ENCODE data around the gene CRADD.

- no peak for TF ChIP-seq REST (tag by site-specific recombination; IDR thresholded peaks at IDR 0.05)
- TF ChIP-seq, protein P1, sequence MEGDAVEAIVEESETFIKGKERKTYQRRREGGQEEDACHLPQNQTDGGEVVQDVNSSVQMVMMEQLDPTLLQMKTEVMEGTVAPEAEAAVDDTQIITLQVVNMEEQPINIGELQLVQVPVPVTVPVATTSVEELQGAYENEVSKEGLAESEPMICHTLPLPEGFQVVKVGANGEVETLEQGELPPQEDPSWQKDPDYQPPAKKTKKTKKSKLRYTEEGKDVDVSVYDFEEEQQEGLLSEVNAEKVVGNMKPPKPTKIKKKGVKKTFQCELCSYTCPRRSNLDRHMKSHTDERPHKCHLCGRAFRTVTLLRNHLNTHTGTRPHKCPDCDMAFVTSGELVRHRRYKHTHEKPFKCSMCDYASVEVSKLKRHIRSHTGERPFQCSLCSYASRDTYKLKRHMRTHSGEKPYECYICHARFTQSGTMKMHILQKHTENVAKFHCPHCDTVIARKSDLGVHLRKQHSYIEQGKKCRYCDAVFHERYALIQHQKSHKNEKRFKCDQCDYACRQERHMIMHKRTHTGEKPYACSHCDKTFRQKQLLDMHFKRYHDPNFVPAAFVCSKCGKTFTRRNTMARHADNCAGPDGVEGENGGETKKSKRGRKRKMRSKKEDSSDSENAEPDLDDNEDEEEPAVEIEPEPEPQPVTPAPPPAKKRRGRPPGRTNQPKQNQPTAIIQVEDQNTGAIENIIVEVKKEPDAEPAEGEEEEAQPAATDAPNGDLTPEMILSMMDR (tag by site-specific recombination; IDR thresholded peaks at IDR 0.05): no peak
- no peak for TF ChIP-seq KLF7 (tag by site-specific recombination; IDR thresholded peaks at IDR 0.05; ENCODE audit: borderline replicate concordance)
- TF ChIP-seq ZBTB8A (tag by site-specific recombination; IDR thresholded peaks at IDR 0.05): no peak
- TF ChIP-seq ZNF121 (tag by site-specific recombination; IDR thresholded peaks at IDR 0.05): no peak
- TF ChIP-seq ZNF155 (tag by site-specific recombination; IDR thresholded peaks at IDR 0.05): no peak
- TF ChIP-seq PRDM4 (tag by site-specific recombination; IDR thresholded peaks at IDR 0.05): no peak
- TF ChIP-seq MEIS1 (CRISPR knock-in tag; IDR thresholded peaks at IDR 0.05; ENCODE audit: borderline replicate concordance): no peak
- TF ChIP-seq, protein P2, sequence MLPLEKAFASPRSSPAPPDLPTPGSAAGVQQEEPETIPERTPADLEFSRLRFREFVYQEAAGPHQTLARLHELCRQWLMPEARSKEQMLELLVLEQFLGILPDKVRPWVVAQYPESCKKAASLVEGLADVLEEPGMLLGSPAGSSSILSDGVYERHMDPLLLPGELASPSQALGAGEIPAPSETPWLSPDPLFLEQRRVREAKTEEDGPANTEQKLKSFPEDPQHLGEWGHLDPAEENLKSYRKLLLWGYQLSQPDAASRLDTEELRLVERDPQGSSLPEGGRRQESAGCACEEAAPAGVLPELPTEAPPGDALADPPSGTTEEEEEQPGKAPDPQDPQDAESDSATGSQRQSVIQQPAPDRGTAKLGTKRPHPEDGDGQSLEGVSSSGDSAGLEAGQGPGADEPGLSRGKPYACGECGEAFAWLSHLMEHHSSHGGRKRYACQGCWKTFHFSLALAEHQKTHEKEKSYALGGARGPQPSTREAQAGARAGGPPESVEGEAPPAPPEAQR (tag by site-specific recombination; IDR thresholded peaks at IDR 0.05): no peak
- TF ChIP-seq ZBTB17 (tag by site-specific recombination; IDR thresholded peaks at IDR 0.05): no peak
- TF ChIP-seq SP7 (tag by site-specific recombination; IDR thresholded peaks at IDR 0.05): no peak
- TF ChIP-seq, protein P3, sequence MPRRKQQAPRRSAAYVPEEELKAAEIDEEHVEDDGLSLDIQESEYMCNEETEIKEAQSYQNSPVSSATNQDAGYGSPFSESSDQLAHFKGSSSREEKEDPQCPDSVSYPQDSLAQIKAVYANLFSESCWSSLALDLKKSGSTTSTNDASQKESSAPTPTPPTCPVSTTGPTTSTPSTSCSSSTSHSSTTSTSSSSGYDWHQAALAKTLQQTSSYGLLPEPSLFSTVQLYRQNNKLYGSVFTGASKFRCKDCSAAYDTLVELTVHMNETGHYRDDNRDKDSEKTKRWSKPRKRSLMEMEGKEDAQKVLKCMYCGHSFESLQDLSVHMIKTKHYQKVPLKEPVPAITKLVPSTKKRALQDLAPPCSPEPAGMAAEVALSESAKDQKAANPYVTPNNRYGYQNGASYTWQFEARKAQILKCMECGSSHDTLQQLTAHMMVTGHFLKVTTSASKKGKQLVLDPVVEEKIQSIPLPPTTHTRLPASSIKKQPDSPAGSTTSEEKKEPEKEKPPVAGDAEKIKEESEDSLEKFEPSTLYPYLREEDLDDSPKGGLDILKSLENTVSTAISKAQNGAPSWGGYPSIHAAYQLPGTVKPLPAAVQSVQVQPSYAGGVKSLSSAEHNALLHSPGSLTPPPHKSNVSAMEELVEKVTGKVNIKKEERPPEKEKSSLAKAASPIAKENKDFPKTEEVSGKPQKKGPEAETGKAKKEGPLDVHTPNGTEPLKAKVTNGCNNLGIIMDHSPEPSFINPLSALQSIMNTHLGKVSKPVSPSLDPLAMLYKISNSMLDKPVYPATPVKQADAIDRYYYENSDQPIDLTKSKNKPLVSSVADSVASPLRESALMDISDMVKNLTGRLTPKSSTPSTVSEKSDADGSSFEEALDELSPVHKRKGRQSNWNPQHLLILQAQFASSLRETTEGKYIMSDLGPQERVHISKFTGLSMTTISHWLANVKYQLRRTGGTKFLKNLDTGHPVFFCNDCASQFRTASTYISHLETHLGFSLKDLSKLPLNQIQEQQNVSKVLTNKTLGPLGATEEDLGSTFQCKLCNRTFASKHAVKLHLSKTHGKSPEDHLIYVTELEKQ (tag by site-specific recombination; IDR thresholded peaks at IDR 0.05; ENCODE audit: borderline replicate concordance): no peak
- TF ChIP-seq ZBTB48 (tag by site-specific recombination; IDR thresholded peaks at IDR 0.05): no peak
- no peak for TF ChIP-seq ZNF157 (tag by site-specific recombination; IDR thresholded peaks at IDR 0.05)
Observed at GRCh38 chr12:93653079-93653478, 24.1 kb upstream of the CRADD start.

Data from HEK293 (cell line).